OCI-LY3 (cell line): Measurements from ENCODE around the gene KIRREL1.

Experiments used
- H2AFZ ChIP-seq: fragments of 200-600, 300-600 bp; shearing (Covaris generic); 2 replicates; pipeline ENCODE4 v1.6.0; 2014; ENCODE audit warnings: antibody characterized with exemption, low read depth, low read length
- H3K27ac ChIP-seq: fragments of 200-600, 300-600 bp; sonication (generic); 2 replicates; pipeline ENCODE4 v1.5.1; 2014; ENCODE audit warnings: mild to moderate bottlenecking, low read length, moderate library complexity, mixed read lengths
- H3K27me3 ChIP-seq: fragments of 200-600, 300-600 bp; sonication (generic); 2 replicates; pipeline ENCODE4 v1.6.1; 2014; ENCODE audit warnings: low read depth, low read length, mixed read lengths
- H3K36me3 ChIP-seq: fragments of 200-600, 300-600 bp; sonication (generic); replicated peaks from 2 replicates; pipeline ENCODE3; 2014; ENCODE audit warnings: low read depth, low read length, mixed read lengths
- H3K4me1 ChIP-seq: fragments of 300-600, 200-600 bp; sonication (generic); 2 replicates; pipeline ENCODE4 v1.6.1; 2014; ENCODE audit warnings: low read length, mixed read lengths
- H3K4me2 ChIP-seq: fragments of 200-600, 300-600 bp; sonication (generic); 2 replicates; pipeline ENCODE4 v1.6.1; 2014; ENCODE audit warnings: low read length, mixed read lengths
- H3K4me3 ChIP-seq: fragments of 300-600, 200-600 bp; sonication (generic); 2 replicates; pipeline ENCODE4 v1.5.1; 2014; ENCODE audit warnings: antibody characterized with exemption, mild to moderate bottlenecking, low read length, moderate library complexity
- H3K79me2 ChIP-seq: fragments of 300-600, 200-600 bp; shearing (Covaris generic); 2 replicates; pipeline ENCODE4 v1.6.1; 2014; ENCODE audit warnings: mild to moderate bottlenecking, low read length, mixed read lengths
- H3K9ac ChIP-seq: fragments of 300-600, 200-600 bp; shearing (Covaris generic); 2 replicates; pipeline ENCODE4 v1.6.0; 2014; ENCODE audit warnings: mild to moderate bottlenecking, low read length, moderate library complexity
- H3K9me3 ChIP-seq: fragments of 200-600, 300-600 bp; shearing (Covaris generic); 2 replicates; pipeline ENCODE4 v1.6.1; 2014; ENCODE audit warnings: low read length, mixed read lengths; ENCODE audit not compliant: insufficient read depth
- H4K20me1 ChIP-seq: fragments of 200-600, 300-600 bp; sonication (generic); 2 replicates; pipeline ENCODE4 v1.6.1; 2016; ENCODE audit warnings: low read length, mixed read lengths; ENCODE audit not compliant: insufficient read depth
- CTCF ChIP-seq: fragments of 200-600, 300-600 bp; sonication (generic); IDR thresholded peaks from 2 replicates; pipeline ENCODE4 v1.5.1; 2014; ENCODE audit warnings: antibody characterized with exemption, low read length, low read depth
- EZH2phosphoT487 ChIP-seq: fragments of 200-600 bp; shearing (Covaris generic); IDR thresholded peaks from 2 replicates; pipeline ENCODE4 v1.6.1; 2018; ENCODE audit warnings: antibody characterized with exemption, mixed run types, low read depth

Gene KIRREL1

DNA sequence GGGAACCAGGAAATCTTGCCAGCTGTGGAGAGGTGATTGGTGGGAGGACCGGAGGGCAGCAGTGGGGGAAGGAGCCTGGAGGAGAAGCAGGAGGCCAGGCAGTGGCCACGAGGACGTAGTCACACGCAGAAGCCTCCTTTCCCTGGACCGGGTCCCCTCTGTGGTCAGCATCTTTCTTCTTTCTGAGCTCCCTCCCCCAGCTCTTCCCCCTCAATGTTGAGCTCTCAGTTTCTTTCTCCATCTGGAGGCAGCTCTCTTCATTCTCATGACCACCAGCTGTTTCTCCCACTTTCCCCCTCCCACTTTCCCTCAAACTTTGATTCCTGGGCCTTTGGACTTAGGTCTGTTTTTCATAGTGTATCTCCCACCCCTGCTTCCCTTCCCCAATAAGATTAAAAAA, 18.3 kb downstream of the KIRREL1 start:
- H3K9ac ChIP-seq, result no peak overlapping the region
- peaks cover 64% of the 10 kb centered on the region for H3K27me3 ChIP-seq
- TF ChIP-seq CTCF, result no peak
- TF ChIP-seq EZH2phosphoT487, result no peak
- peaks cover 4% of the 10 kb centered on the region; the same call in 1 of the 2 replicates for H3K4me1 ChIP-seq
- H3K36me3 ChIP-seq, result no peaks in the 10 kb centered on the region
- H2AFZ ChIP-seq, result no peak overlapping the region
- H3K9me3 ChIP-seq, result no peaks in the 10 kb centered on the region
- H3K27ac ChIP-seq, result no peak overlapping the region
- H3K4me2 ChIP-seq, result no peak overlapping the region
- no peaks in the 10 kb centered on the region for H3K79me2 ChIP-seq
- no peak overlapping the region for H3K4me3 ChIP-seq
- no peaks in the 10 kb centered on the region for H4K20me1 ChIP-seq

GRCh38 chr1:158013840-158014730, 20.6 kb downstream of the KIRREL1 start:
- H3K27ac ChIP-seq, result no peak overlapping the region
- H3K4me3 ChIP-seq, result no peak overlapping the region
- peaks cover 65% of the 10 kb centered on the region for H3K27me3 ChIP-seq
- H3K36me3 ChIP-seq, result no peaks in the 10 kb centered on the region
- H3K4me2 ChIP-seq, result no peak overlapping the region
- no peak overlapping the region for H2AFZ ChIP-seq
- no peaks in the 10 kb centered on the region for H4K20me1 ChIP-seq
- TF ChIP-seq CTCF, result no peak
- TF ChIP-seq EZH2phosphoT487, result no peak
- H3K9me3 ChIP-seq, result no peaks in the 10 kb centered on the region
- peaks cover 4% of the 10 kb centered on the region; the same call in 1 of the 2 replicates for H3K4me1 ChIP-seq
- H3K79me2 ChIP-seq, result no peaks in the 10 kb centered on the region
- no peak overlapping the region for H3K9ac ChIP-seq

- Histone ChIP-seq H3K27me3 (peaks cover 66% of the 10 kb centered on the region), H3K79me2 (no peaks in the 10 kb centered on the region), H3K4me2 (no peak overlapping the region), H2AFZ (no peak overlapping the region), H3K9me3 (no peaks in the 10 kb centered on the region), H3K4me3 (no peak overlapping the region), H4K20me1 (no peaks in the 10 kb centered on the region), H3K36me3 (no peaks in the 10 kb centered on the region), H3K27ac (no peak overlapping the region), H3K9ac (no peak overlapping the region), H3K4me1 (peaks cover 4% of the 10 kb centered on the region; the same call in 1 of the 2 replicates)
- TF ChIP-seq CTCF (no peak), EZH2phosphoT487 (no peak)
Measured at GRCh38 chr1:158014731-158015320, 21.4 kb downstream of the KIRREL1 start.

- Histone ChIP-seq H3K27ac (no peak overlapping the region), H3K4me2 (no peak overlapping the region), H2AFZ (no peak overlapping the region), H3K4me1 (peaks cover 14% of the 10 kb centered on the region), H3K79me2 (no peaks in the 10 kb centered on the region), H3K9ac (no peak overlapping the region), H3K27me3 (peaks cover 78% of the 10 kb centered on the region), H3K9me3 (no peaks in the 10 kb centered on the region), H4K20me1 (no peaks in the 10 kb centered on the region), H3K4me3 (no peak overlapping the region), H3K36me3 (no peaks in the 10 kb centered on the region)
- TF ChIP-seq EZH2phosphoT487 (no peak), CTCF (no peak)
Measured at GRCh38 chr1:158016651-158017335, 23.3 kb downstream of the KIRREL1 start.
